GM21515 (cell line): Measurements from ENCODE around the gene SRI.
"Not testable (repeated sequence)": the region's sequence is repeated elsewhere in the genome, so short reads cannot be mapped to it uniquely, and the experiment has no call there.

ENCODE experiments used
- ATAC-seq: cut with Tn5 transposase; IDR thresholded peaks from one replicate; pipeline ENCODE4 v1.9.1; 2021; ENCODE audit not compliant: unreplicated experiment

SRI gene

DNA sequence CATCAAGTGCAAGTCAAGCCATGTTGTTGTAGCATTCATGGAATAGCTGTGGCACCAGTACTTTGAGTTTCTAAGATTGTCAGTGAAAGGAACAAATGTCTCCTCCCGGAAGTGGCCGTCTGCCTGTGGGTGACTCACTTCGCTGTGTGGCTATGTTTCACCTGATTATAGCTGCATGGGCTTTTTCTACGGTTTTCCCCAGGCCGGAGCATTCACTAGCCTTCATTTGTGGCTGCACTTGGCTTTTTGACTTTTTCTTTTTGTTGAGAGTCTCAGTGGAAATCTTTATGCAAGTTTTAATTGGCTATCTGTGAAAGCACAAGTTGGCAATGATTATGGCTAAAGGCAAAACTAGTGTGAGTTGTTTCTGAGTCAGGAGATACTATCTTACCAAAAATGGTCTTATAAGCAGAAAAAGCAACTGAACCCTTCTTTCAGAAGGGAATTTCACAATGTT is 35.0 kb downstream of the SRI start:
- peak; percentile 75 for ATAC-seq

DNA sequence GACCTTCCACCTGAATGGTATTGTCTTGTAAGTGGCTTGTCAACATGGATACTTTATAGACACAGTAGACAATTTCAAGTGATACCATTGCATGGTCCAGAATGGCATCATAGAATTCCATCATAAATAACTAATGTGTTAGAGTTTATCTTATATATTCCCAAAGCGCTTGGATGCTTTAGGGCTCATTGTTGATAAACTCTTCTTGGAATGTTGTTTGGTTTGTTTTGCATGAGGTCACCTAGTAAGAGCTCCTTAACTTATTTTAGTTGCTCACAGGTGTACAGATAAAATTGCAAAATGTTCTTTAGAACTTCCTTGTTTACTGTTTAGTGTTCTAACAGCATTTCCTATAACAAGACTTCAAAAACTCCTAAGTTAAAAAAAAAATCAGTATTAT is 36.8 kb downstream of the SRI start:
- ATAC-seq: no peak

DNA sequence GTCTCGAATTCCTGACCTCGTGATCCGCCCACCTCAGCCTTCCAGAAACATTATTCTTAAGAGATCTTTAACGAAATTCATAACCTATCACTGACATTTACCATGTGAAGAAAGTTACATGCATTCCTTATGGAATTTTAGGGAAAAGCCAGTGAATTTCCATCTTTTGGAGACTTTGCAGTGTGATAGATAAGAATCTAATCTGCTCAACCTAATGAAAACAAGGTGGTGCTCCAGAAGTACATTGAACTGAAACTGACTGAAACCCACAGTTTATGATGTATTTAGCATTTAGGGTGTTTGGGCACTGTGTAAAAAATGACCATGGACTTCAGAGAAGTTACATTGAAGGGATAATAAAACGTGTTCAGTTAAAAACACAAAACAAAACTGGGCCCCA is 43.6 kb downstream of the SRI start:
- no peak for ATAC-seq

DNA sequence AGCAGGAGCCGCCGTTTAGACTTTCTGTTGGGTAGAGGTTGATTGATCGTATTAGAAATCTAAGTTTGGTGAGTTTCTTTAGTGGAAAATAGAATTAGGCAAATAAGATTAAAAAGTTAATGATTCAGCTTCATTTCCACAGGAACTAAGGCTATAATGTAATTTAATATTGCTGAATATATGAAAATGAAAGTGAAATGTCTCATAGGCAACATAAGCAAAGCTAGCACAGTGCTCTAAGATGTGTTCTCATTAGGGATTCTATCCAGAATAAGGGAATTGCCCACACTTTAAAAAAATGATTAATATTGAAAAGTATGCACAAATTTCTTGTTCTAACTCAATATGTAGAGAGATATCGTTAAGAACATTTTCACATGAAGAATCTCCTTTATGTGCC is 47.0 kb downstream of the SRI start:
- ATAC-seq: no peak

DNA sequence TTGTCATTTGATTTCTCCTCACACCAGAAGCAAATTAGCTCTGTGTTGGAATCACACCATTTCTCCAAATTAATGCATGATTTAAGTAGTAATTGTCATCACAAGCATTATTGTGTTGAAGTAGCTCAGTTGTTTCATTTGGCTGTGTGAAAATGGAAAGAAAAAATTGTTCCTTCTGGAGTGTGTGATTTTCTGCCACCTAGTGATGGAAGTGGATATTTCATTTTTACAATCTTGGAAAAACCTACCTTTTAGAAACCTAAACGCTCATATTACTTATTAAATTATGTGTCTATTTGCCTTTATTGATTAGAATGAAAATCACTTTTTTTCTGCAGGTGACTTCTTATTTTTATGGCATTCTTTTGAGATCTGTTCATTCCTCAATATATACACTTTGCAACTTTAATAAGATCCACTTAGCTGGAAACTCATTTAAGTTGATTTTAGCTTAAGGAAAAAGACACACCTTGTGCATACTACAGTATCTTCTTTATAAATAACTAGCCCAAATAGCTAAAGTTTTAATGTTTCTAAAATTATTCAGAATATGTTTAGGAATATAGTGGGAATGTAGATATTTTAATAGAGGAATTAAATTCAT is 50.0 kb downstream of the SRI start:
- ATAC-seq: no peak

DNA sequence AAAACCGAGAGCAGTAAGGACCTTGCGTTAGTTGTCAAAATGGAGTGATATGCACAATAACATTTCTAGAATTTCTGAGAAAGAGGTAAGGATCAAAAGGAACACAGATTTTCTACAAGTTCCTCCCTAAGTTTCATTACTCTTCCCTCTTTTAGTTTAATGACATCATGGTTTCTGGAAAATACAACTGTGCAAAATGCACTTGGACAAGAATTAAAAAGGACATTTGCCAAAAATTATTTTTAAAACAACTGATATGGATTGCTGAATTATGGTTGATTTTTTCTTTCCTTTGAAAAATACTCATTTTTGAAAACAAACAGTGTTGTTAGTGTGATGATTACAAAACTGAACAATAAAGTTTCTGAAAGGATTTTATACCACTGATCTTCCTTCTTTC is 52.1 kb downstream of the SRI start:
- no peak for ATAC-seq

DNA sequence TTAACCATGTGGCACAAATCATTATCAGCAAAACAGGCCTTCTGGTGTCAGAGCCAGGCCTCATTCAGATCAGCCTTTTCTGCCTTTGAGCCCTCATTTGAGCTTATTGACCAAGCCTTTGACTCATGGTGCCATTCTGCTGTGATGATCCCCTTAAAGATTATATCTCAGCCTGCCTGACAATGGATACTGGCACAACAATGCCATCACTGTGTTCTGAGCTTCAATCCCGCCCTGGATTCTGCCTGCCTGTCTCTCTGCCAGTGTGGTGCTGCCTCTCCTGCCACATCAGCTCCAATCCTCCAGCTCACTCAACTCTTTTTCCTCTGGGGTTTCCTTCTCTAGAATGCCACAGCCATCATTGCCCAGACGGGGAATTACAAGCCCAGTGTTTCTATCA is 52.6 kb downstream of the SRI start:
- no peak for ATAC-seq

DNA sequence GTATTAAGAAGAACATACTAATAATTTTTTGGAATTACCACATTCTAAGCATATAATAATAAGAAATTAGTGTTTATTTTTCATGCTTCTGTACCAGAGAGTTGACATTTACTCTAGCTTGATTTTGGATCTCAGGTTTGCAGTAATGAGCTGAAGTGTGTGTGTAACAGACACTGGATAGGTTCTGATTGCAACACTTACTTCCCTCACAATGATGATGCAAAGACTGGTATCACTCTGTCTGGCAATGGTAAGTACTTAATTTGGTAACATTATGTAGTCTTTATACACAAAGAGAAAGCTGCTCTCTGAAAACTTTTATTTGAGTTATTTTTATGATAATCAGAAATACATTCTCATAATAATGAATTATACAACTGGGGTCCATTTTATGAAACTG is 54.1 kb downstream of the SRI start:
- ATAC-seq: no peak

DNA sequence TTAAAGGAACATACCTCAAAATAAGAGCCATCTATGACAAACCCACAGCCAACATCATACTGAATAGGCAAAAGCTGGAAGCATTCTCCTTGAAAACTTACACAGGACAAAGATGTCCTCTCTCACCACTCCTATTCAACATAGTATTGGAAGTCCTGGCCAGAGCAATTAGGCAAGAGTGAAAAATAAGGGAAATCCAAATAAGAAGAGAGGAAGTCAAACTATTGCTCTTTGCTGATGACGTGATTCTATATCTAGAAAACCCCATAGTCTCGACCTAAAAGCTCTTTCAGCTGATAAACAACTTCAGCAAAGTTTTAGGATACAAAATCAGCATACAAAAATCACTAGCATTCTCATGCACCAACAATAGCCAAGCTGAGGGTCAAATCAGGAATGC is 60.1 kb downstream of the SRI start:
- not testable (repeated sequence) for ATAC-seq

DNA sequence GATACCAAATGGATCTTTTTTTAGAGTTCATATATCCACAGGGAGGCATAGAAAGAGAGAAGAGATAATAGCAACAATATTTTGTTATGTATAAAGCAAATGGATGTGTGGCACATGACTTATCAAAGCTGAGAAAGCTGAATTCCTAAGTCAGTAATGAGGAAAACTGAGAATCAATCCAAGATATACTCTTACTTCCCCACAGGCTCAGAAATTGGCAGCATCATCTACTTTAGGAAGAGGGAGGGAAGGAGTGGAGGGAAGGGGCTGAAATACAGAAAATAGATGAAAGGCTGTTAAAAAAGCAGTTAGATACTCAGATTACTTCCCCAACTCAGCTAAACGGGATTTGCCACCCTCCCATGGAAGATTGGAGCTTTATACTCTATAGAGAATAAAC is 63.5 kb downstream of the SRI start:
- no peak for ATAC-seq

DNA sequence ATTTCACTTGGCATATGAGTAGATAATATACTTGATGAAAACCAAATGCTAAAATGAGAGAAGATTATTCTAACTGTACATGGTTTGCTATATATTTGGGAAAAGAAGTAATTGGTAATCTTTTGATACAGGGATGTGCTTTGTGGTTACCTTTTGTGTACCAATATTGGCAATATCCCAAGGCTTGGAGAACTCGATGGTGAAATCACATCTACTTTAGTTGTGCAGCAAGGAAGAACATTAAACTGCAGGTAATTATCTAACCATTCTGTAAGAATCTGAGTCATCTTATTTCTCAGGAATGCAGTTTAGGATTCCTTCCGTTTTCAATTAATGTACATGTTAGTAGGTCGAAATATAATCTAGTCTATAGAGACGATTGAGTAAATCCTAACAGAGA is 64.1 kb downstream of the SRI start:
- no peak for ATAC-seq
